Spleen (tissue), 11 donors: ENCODE results near the gene FGF4. TPM values are rescaled to one million over a fixed set of nuclear protein-coding genes. Genes with fewer than 3 reads are reported as not detected.

Source experiments
- DNase-seq: peaks from one replicate; pipeline ENCODE4 v3.0.0-alpha.2; 2020
- H3K27ac ChIP-seq, 8 donors: fragments of 200-600 bp; sonication (generic) in 7 of 8; 1 replicate in 4 of 8; 2 replicates in 4 of 8; pipeline versions ENCODE4 v1.5.0 to v1.8.0; 2016 to 2021; ENCODE audit warnings: inconsistent platforms in 4 of 8, mild to moderate bottlenecking in 4 of 8, moderate library complexity in 1 of 8
- H3K27me3 ChIP-seq, 7 donors: fragments of 200-600 bp; sonication (generic) in 6 of 7; replicated peaks in 1 of 7; 1 replicate in 4 of 7; 2 replicates in 3 of 7; pipeline versions ENCODE4 v1.5.0 to v1.8.0; 2016 to 2021; ENCODE audit warnings: inconsistent platforms in 3 of 7, mild to moderate bottlenecking in 1 of 7
- H3K36me3 ChIP-seq, 6 donors: fragments of 200-600 bp; sonication (generic) in 5 of 6; 1 replicate in 4 of 6; 2 replicates in 2 of 6; pipeline versions ENCODE4 v1.5.0 to v1.8.0; 2016 to 2021; ENCODE audit warnings: inconsistent platforms in 2 of 6
- H3K4me1 ChIP-seq, 6 donors: fragments of 200-600 bp; sonication (generic) in 5 of 6; 1 replicate in 3 of 6; 2 replicates in 3 of 6; pipeline versions ENCODE4 v1.5.0 to v1.8.0; 2016 to 2021; ENCODE audit warnings: inconsistent platforms in 3 of 6
- H3K4me3 ChIP-seq, 8 donors: fragments of 200-600 bp; sonication (generic) in 7 of 8; 1 replicate in 4 of 8; 2 replicates in 4 of 8; pipeline versions ENCODE4 v1.5.0 to v1.8.0; 2016 to 2021; ENCODE audit warnings: inconsistent platforms in 4 of 8, mild to moderate bottlenecking in 4 of 8, moderate library complexity in 2 of 8
- H3K9me3 ChIP-seq, 8 donors: fragments of 200-600 bp; sonication (generic) in 7 of 8; 1 replicate in 4 of 8; 2 replicates in 4 of 8; pipeline versions ENCODE4 v1.5.0 to v1.8.0; 2016 to 2021; ENCODE audit warnings: inconsistent platforms in 4 of 8
- POLR2A ChIP-seq, 3 donors: fragments of 450-650 bp; IDR thresholded peaks; one replicate each; pipeline ENCODE4 v1.5.1; 2017; ENCODE audit warnings: antibody characterized with exemption in 3 of 3, mild to moderate bottlenecking in 1 of 3
- POLR2AphosphoS5 ChIP-seq, 3 donors: sonication (generic); formaldehyde crosslinking; IDR thresholded peaks; one replicate each; pipeline ENCODE4 v1.5.1; 2017; ENCODE audit warnings: antibody characterized with exemption in 3 of 3
- WGBS, 5 donors: extraction: QIAGEN DNeasy Blood & Tissue Kit in 3 of 5; methylation state at CpG; one replicate each; pipeline versions ENCODE4 v1.1.5 to v1.1.7; 2013 to 2018; 5-methylcytosine and 5-hydroxymethylcytosine counted together
- intact Hi-C: fragments of 100-400 bp; cut with DNase I; formaldehyde crosslinking; loops from one replicate; pipeline ENCODE4 v1.15.0; 2023; ENCODE audit warnings: low total_unique reads
- polyA plus RNA-seq, 3 donors: library from polyadenylated mRNA; stranded (reverse); fragments of 200-250 nt; gene quantifications; one replicate each; pipeline ENCODE4 v1.2.1, GENCODE V29; 2013
- total RNA-seq, 7 donors: library from RNA; depleted of rRNA in 3 of 7; stranded (reverse); fragments of >200 nt in 3 of 7; fragmentation: NEBNext Ultra II Directional in 4 of 7; extraction: Animal tissue kit (Norgen Biotek cat#: 25700) in 4 of 7; gene quantifications; one replicate each; pipeline versions ENCODE4 v1.1.0 to v1.2.1, GENCODE V29; 2016 to 2021
- TF ChIP-seq, protein P1 (sequence below), 11 experiments: fragments of 200-600 bp in 7 of 11; fragments of 450-650 bp in 4 of 11; sonication (generic) in 4 of 11; IDR thresholded peaks in 8 of 11; conservative IDR thresholded peaks in 3 of 11; 1 replicate in 7 of 11; 2 replicates in 4 of 11; pipeline versions ENCODE4 v1.4.0 to v1.8.0; 2016 to 2021; ENCODE audit warnings: antibody characterized with exemption in 11 of 11, inconsistent platforms in 4 of 11, mild to moderate bottlenecking in 1 of 11
- donor health status: healthy with polysubstance abuse.
- donor health status: DM: no; HTN: no; CAD: no; lungs with moderate emphysema.
- donor health status: DM: no; HTN: no; CAD: no.
- donor health status: Bipolar disorder and iron deficiency.
- donor health status: healthy.
- donor health status: DM: no; HTN: no; CAD: no.
- donor health status: DM: yes; HTN: yes; CAD: no.

FGF4 gene
- total and polyA plus RNA-seq, 10 donors: not detected

DNA sequence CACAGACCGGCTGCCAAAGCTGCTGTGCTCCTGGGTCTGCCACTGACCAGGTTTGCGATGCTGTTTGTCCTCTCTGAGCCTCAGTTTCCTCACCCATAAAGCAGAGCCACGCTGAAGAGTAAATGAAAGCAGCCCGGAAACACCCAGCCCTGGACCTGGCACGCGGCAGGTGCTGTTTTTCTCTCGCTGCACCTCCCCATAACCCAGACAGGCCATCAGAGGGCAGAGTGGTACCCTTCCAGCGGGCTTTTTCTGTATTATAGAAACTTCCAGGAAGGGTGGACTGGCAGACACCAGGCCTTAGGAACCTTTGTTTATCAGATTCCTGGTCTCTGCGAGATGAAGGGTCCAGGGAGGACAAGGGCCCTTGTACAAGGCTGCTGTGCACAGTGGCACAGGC, 53.4 kb downstream of the FGF4 start:
- H3K4me1 ChIP-seq: peaks cover 0 to 7% (median 0%) of the 10 kb centered on the region in 6 donors
- peaks cover 0 to 99% (median 38%) of the 10 kb centered on the region in 7 donors for H3K27me3 ChIP-seq
- H3K27ac ChIP-seq: no peak overlapping the region
- H3K36me3 ChIP-seq: no peaks in the 10 kb centered on the region
- intact Hi-C loops: no loop called here
- DNase-seq: no peak
- no peak overlapping the region for H3K4me3 ChIP-seq
- H3K9me3 ChIP-seq: no peaks in the 10 kb centered on the region
- TF ChIP-seq POLR2AphosphoS5 (IDR thresholded peaks at IDR 0.05): no peak
- TF ChIP-seq, protein P1, sequence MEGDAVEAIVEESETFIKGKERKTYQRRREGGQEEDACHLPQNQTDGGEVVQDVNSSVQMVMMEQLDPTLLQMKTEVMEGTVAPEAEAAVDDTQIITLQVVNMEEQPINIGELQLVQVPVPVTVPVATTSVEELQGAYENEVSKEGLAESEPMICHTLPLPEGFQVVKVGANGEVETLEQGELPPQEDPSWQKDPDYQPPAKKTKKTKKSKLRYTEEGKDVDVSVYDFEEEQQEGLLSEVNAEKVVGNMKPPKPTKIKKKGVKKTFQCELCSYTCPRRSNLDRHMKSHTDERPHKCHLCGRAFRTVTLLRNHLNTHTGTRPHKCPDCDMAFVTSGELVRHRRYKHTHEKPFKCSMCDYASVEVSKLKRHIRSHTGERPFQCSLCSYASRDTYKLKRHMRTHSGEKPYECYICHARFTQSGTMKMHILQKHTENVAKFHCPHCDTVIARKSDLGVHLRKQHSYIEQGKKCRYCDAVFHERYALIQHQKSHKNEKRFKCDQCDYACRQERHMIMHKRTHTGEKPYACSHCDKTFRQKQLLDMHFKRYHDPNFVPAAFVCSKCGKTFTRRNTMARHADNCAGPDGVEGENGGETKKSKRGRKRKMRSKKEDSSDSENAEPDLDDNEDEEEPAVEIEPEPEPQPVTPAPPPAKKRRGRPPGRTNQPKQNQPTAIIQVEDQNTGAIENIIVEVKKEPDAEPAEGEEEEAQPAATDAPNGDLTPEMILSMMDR (IDR thresholded peaks at IDR 0.05 in 8 of 11, conservative IDR thresholded peaks at IDR 0.05 in 3 of 11): no peak
- TF ChIP-seq POLR2A (IDR thresholded peaks at IDR 0.05): no peak
- WGBS, 5 donors: 31 to 43% (median 38%) methylated on average over 9 of the region's 9 CpGs

GRCh38 chr11:69721106-69721505, 54.0 kb downstream of the FGF4 start:
- TF ChIP-seq POLR2A (IDR thresholded peaks at IDR 0.05) (no peak), POLR2AphosphoS5 (IDR thresholded peaks at IDR 0.05) (no peak)
- TF ChIP-seq, protein P1 (IDR thresholded peaks at IDR 0.05 in 8 of 11, conservative IDR thresholded peaks at IDR 0.05 in 3 of 11): no peak
- Histone ChIP-seq H3K9me3 (no peaks in the 10 kb centered on the region), H3K4me3 (no peak overlapping the region), H3K27ac (no peak overlapping the region), H3K4me1 (peaks cover 0 to 7% (median 0%) of the 10 kb centered on the region in 6 donors), H3K27me3 (peaks cover 0 to 99% (median 34%) of the 10 kb centered on the region in 7 donors), H3K36me3 (no peaks in the 10 kb centered on the region)
- intact Hi-C loops: no loop called here
- 24 to 38% (median 26%) methylated on average over 14 of the region's 14 CpGs for WGBS, 5 donors
- DNase-seq: no peak

Other genes starting within 250 kb of the FGF4 start
- 10 to 100 TPM; 14.3 to 96.6 (median 60.5) TPM for gene CCND1, start 134.2 kb downstream of the FGF4 start, total RNA-seq
- 10 to 100 TPM in 1 of 3 donors, 1 to 10 TPM in 2; 4.3 to 22.7 (median 6.4) TPM for gene CCND1, start 134.2 kb downstream of the FGF4 start, polyA plus RNA-seq
- gene LTO1, start 100.0 kb downstream of the FGF4 start, total RNA-seq: 10 to 100 TPM; 21.0 to 41.4 (median 31.3) TPM
- gene LTO1, start 100.0 kb downstream of the FGF4 start, polyA plus RNA-seq: 10 to 100 TPM; 17.5 to 32.3 (median 30.8) TPM
- gene FGF19, start 71.3 kb downstream of the FGF4 start, total RNA-seq: not detected
- not detected for gene FGF19, start 71.3 kb downstream of the FGF4 start, polyA plus RNA-seq
- not detected for gene FGF3, start 44.1 kb upstream of the FGF4 start, total RNA-seq
- gene FGF3, start 44.1 kb upstream of the FGF4 start, polyA plus RNA-seq: not detected